GM19035 (cell line): ENCODE measurements around the gene C1orf210.

ENCODE experiments used
- ATAC-seq: cut with Tn5 transposase; IDR thresholded peaks from one replicate; pipeline ENCODE4 v1.9.1; 2021; ENCODE audit not compliant: unreplicated experiment

C1orf210 gene

GRCh38 chr1:43253173-43253572 is 32.2 kb downstream of the C1orf210 start:
- ATAC-seq = no peak

DNA sequence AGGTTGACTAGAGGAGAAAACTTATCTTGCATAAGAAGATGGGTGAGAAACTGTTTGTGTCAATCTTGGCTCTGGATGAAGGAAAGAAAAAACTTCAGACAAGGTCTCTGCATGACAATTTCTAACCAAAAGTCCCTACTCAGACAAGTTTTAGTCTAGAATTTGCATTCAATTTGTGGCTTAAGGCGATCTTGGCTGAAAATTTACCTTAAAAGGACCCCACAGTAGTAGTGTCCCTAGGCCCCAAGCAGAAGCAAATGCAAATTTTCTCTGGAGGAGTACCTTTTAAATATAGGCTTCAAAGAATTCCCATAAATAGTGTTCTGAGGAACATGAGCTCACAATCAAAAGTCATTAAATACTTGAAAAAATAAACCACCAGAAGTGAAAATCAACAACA is 33.2 kb downstream of the C1orf210 start:
- no peak for ATAC-seq

GRCh38 chr1:43251024-43251423 is 34.4 kb downstream of the C1orf210 start:
- no peak for ATAC-seq

DNA sequence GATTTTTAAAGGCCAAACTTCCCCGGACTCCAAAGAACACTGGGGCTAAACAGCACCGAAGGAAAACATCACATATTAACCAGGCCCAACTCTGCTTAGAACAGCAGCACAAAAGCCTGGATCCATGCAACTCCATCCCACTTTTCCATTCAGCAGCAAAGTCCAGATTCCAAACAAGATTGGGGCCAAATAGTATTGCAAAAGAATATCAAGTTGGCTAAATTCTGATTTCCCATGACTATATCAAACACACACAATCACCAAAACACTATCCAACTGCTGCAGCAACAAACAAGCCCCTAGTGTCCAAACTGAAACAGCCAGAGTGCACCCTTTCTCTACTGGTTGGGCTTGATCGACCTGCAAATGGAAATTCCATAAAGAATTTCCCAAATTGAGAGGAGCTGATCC is 35.0 kb downstream of the C1orf210 start:
- ATAC-seq = no peak

GRCh38 chr1:43247256-43247921 is 38.0 kb downstream of the C1orf210 start:
- no peak for ATAC-seq

GRCh38 chr1:43246466-43247213 is 38.7 kb downstream of the C1orf210 start:
- ATAC-seq = no peak

DNA sequence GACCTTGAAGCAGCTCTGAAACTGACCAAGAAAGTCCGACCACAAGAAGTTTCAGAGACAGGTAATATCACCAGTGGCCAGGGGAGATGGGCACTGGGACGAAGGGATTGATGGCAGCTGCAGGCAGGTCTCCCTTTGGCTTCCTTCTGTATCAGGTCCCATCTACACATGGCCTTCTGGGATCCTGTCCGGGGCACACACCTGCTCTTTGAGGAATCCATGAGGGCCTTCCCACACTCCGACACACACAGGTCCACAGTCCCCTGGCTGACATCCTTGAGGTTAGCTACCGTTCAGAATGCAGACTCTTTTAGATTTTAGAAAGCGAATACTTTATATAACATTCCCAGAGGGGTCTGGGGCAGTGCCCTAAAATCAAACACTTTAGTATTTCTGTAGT is 42.1 kb downstream of the C1orf210 start:
- no peak for ATAC-seq

DNA sequence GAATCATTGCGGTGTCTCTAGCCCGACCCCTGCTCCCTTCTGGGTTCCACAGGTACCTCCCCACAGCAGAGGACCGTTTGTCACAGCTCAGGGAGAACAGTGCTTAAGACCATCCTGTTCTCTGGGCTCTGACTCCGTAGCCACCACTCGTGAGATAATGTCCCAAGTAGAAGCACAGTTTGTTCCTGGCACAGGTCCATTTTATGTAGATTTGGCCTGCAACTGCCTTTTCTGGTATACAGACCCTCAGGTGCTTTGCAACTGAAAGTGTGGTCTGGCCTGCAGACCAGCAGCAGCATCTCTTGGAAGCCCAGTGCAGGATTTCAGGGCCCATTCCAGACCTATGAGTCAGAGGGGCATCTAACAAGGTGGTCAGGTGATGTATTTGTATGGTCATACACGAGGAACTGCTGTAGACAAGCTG is 44.0 kb downstream of the C1orf210 start:
- ATAC-seq = no peak

DNA sequence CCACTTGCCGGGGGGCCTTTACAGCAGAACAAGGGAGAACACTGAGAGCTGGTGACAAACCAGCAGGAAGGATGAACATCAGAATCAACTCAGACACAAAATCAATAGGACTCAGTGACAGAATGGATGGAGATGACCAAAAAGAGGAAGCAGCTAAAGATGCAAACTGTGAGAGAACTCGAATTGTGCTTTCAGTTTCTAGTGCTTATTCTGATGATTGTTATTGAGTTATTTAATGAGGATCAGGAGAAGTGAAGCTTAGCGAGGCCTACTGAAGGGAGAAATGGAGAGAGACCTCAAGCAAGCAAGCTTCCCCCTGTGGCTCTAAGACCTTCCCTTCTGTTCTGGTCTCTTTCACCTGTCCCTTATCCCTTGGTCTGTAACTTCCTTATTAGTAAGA is 45.9 kb downstream of the C1orf210 start:
- ATAC-seq = peak; percentile 72

DNA sequence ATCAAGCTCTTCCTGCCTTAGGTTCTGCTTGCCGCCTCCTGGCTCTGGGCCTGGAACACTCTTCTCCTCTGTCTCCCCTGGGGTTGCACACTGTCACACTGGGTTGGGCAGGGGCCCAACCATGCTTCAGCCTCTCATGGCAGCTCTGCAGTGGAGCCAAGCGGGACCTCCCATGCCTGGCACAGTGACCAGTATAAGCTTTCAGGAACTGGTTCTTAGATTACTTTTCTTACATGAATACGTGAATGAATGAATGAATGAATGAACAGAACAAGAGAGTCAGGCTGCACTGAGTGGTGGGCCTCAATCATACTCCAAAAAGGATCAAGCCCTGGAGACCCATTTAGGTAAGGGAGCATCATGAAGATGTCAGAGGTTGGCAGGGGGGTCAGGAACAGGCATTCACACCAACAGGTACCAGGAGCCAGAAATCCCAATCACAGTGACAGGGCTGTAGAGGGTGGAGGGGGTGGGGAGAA is 46.4 kb downstream of the C1orf210 start:
- peak; percentile 43 for ATAC-seq

DNA sequence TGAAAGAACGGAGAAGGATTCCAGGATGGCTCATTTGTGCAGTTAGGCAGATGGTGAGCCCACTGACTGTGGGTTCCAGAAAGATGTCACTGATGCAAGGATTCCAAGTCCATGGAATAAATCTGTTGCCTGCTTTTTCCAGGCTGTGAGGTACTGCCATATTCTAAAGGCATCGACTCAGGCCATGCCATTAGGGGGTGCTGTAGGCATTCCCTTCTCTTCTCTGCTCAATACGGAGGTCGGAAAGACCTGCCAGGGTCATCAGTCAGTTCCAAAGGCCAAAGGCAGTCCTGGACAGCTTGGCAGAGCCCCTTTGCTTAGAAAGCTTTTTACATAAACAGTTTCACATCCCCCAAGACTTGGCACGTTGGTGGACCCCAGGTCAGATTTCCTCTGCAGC is 47.3 kb downstream of the C1orf210 start:
- no peak for ATAC-seq

- no peak for ATAC-seq
Observed at GRCh38 chr1:43237121-43237520, 48.3 kb downstream of the C1orf210 start.

- no peak for ATAC-seq
Observed at GRCh38 chr1:43235451-43236121, 49.8 kb downstream of the C1orf210 start.

DNA sequence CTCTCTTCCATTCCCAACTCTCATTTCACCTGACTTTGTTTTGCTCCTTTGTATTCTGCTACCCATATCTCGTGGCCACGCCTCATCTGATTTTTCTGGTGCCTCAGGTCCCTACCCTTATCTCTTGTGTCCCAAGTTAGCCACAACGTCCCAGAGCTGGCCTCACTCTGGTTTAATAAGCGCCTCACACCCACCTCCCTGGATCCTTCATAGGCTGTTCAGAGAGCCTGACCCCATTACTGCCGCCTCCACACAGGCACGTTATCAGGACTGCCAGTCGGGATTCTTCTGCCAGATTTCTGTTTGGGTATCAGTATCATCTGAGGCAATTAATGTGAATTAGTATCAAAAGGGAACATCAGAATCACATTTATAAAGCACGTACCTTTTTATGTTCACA is 50.3 kb downstream of the C1orf210 start:
- ATAC-seq = no peak

- ATAC-seq = no peak
Observed at GRCh38 chr1:43234267-43234666, 51.1 kb downstream of the C1orf210 start.

- no peak for ATAC-seq
Observed at GRCh38 chr1:43233631-43234030, 51.8 kb downstream of the C1orf210 start.

- ATAC-seq = no peak
Observed at GRCh38 chr1:43232482-43232881, 52.9 kb downstream of the C1orf210 start.

DNA sequence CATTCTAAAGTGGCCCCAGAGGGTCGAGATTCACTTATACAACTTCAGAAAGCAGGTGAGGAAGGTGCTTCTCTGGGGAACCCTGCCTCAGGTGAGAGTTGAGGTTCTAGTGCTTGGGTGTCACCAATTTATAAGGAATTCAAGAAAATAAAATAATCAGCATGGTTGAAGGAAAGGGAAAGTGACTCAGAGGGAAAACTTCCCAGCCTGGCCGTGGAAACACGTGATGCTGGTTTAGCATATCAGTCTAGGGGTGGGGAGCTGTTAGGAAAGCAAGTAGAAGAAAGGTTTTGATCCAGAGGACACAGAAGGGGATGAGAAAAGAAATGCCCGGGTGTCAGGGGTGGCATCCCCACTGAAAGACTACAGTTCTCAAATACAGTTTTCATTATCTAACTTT is 53.3 kb downstream of the C1orf210 start:
- no peak for ATAC-seq
